ENCODE results near the gene ACOXL. TPM values are rescaled to one million over a fixed set of nuclear protein-coding genes. Genes with fewer than 3 reads are reported as not detected.

Gene ACOXL
- total and polyA plus RNA-seq, 2 donors (not counting 3 experiments of a cell fraction or from before 2014, with no cell fraction given), result not detected

DNA sequence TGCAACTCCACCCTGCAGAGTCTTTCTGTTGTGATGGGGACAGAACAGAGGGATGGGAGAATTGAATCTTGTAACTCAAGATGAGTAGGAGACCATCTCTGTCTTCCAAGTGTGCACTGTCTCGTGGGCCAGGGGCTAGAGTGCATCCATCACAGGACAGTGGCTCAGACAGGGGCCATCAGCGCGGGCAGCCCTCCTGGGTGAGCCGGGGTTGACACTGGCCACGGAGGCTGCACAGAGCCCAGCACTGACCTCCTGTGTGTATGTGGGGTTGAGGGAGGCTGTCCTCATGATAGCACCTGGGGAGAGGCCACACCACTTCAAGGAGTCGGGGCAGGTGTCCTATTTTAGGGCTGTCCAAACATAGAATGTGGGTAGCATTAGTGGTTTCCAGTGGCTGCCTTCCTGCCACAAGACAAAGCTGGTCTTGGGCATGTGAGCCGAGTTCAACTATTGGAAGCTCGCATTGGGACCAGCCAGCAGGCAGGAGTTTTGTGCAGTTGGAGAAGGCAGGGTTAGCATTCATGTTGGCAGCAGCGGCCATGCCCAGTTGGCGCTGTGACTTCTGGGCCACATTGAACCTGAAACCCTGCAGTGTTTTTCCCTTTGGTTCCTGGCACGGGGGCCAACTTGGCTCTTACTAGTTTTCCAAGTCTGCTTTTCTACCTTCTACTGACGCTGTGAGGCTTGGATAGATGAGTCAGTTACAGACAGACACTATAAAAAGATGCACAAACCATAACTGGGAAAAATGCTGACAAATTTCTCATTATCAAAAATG, 45.3 kb downstream of the ACOXL start:
- no peaks in the 10 kb centered on the region for H3K9me1 ChIP-seq (replicated peaks; ENCODE audit: control insufficient read depth, extremely low read depth, insufficient read depth, low read length)
- CTCF ChIA-PET, result interaction anchor here (1.0 kb wide), 1 partner anchor 23 kb away, joined by 3 read pairs; no protein-coding TSS in a partner anchor
- H3K27me3 ChIP-seq (ENCODE audit: control insufficient read depth in 2 of 2, insufficient read depth in 2 of 2, low read length in 2 of 2), result peaks cover 6 to 17% of the 10 kb centered on the region in 2 experiments
- H3K36me3 ChIP-seq (ENCODE audit: control insufficient read depth in 2 of 2, extremely low read depth in 1 of 2, insufficient read depth in 2 of 2, low read length in 2 of 2), result no peaks in the 10 kb centered on the region
- TF ChIP-seq, protein P1, sequence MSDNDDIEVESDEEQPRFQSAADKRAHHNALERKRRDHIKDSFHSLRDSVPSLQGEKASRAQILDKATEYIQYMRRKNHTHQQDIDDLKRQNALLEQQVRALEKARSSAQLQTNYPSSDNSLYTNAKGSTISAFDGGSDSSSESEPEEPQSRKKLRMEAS (IDR thresholded peaks at IDR 0.05; ENCODE audit: insufficient read depth, insufficient read length), result no peak
- no peak for TF ChIP-seq EZH2 (IDR thresholded peaks at IDR 0.05; ENCODE audit: borderline replicate concordance, low read depth, low read length, severe bottlenecking)
- no peak for TF ChIP-seq FOS (IDR thresholded peaks at IDR 0.05; ENCODE audit: borderline replicate concordance, insufficient read depth, low read length)
- TF ChIP-seq POLR2A (IDR thresholded peaks at IDR 0.05; ENCODE audit: low read depth, low read length), result no peak
- no peak for TF ChIP-seq JUN (IDR thresholded peaks at IDR 0.05; ENCODE audit: borderline replicate concordance, insufficient read depth, insufficient read length, low read depth)
- no peak for TF ChIP-seq POLR2AphosphoS5 (IDR thresholded peaks at IDR 0.05; ENCODE audit: insufficient read depth, low read depth, low read length)
- H3K9me3 ChIP-seq (replicated peaks; ENCODE audit: control insufficient read depth, insufficient read depth, low read length), result no peaks in the 10 kb centered on the region
- POLR2A ChIA-PET, result no interaction called here
- no peak overlapping the region for H3K4me3 ChIP-seq (replicated peaks in 1 of 3; ENCODE audit: insufficient read depth in 1 of 3, low read depth in 1 of 3, low read length in 3 of 3)
- no peak overlapping the region for H3K9ac ChIP-seq (replicated peaks; ENCODE audit: extremely low read depth, insufficient read depth, low read length)
- BruUV-seq (replicated peaks), result no TSS peak
- dilution Hi-C loops (cut with MboI; ENCODE audit: extremely low pct_ligation_motif_present, low sequenced_read_pairs) (no loop called here), intact Hi-C loops (cut with micrococcal nuclease) (no loop called here)
- DNase-seq (ENCODE audit: low read depth, low spot score) (no peak), FAIRE-seq (no peak)
- no peak overlapping the region for H3K4me2 ChIP-seq (ENCODE audit: insufficient read depth, low read length)
- no peaks in the 10 kb centered on the region for H3K79me2 ChIP-seq (ENCODE audit: control insufficient read depth, insufficient read depth, low read length)
- no peaks in the 10 kb centered on the region for H4K20me1 ChIP-seq (replicated peaks; ENCODE audit: control insufficient read depth, extremely low read depth, insufficient read depth, low read length)
- no peak overlapping the region for H2AFZ ChIP-seq (ENCODE audit: low read depth, low read length)
- H3K27ac ChIP-seq (ENCODE audit: insufficient read depth, low read depth, low read length), result no peak overlapping the region
- H3K4me1 ChIP-seq (ENCODE audit: control insufficient read depth, extremely low read depth, insufficient read depth, low read length), result no peaks in the 10 kb centered on the region

DNA sequence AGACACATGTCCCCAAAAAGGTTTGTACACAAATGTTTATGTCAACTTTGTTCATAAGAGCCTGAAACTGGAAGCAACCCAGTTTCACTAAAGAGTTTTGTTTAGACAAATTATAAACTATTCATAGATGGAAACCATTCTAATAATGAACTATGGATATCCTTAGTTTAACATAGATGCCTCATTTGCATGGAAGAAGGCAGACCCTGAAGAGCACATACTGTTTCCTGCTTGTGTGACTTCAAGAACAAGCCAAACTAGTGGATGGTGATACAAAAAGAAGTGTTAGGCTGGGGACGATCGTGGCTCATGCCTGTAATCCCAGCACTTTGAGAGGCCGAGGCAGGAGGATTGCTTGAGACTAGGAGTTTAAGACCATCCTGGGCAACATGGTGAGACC, 48.1 kb downstream of the ACOXL start:
- Histone ChIP-seq H3K4me3 (replicated peaks in 1 of 3; ENCODE audit: insufficient read depth in 1 of 3, low read depth in 1 of 3, low read length in 3 of 3) (no peak overlapping the region), H2AFZ (ENCODE audit: low read depth, low read length) (no peak overlapping the region), H3K27ac (ENCODE audit: insufficient read depth, low read depth, low read length) (no peak overlapping the region), H3K4me2 (ENCODE audit: insufficient read depth, low read length) (no peak overlapping the region), H3K36me3 (ENCODE audit: control insufficient read depth in 2 of 2, extremely low read depth in 1 of 2, insufficient read depth in 2 of 2, low read length in 2 of 2) (no peaks in the 10 kb centered on the region), H3K4me1 (ENCODE audit: control insufficient read depth, extremely low read depth, insufficient read depth, low read length) (no peaks in the 10 kb centered on the region), H3K9ac (replicated peaks; ENCODE audit: extremely low read depth, insufficient read depth, low read length) (no peak overlapping the region), H3K79me2 (ENCODE audit: control insufficient read depth, insufficient read depth, low read length) (no peaks in the 10 kb centered on the region), H3K9me1 (replicated peaks; ENCODE audit: control insufficient read depth, extremely low read depth, insufficient read depth, low read length) (no peaks in the 10 kb centered on the region), H4K20me1 (replicated peaks; ENCODE audit: control insufficient read depth, extremely low read depth, insufficient read depth, low read length) (no peaks in the 10 kb centered on the region), H3K27me3 (ENCODE audit: control insufficient read depth in 2 of 2, insufficient read depth in 2 of 2, low read length in 2 of 2) (peaks cover 8 to 15% of the 10 kb centered on the region in 2 experiments), H3K9me3 (replicated peaks; ENCODE audit: control insufficient read depth, insufficient read depth, low read length) (no peaks in the 10 kb centered on the region)
- no TSS peak for BruUV-seq (replicated peaks)
- TF ChIP-seq, protein P1 (IDR thresholded peaks at IDR 0.05; ENCODE audit: insufficient read depth, insufficient read length), result no peak
- TF ChIP-seq, protein P2, sequence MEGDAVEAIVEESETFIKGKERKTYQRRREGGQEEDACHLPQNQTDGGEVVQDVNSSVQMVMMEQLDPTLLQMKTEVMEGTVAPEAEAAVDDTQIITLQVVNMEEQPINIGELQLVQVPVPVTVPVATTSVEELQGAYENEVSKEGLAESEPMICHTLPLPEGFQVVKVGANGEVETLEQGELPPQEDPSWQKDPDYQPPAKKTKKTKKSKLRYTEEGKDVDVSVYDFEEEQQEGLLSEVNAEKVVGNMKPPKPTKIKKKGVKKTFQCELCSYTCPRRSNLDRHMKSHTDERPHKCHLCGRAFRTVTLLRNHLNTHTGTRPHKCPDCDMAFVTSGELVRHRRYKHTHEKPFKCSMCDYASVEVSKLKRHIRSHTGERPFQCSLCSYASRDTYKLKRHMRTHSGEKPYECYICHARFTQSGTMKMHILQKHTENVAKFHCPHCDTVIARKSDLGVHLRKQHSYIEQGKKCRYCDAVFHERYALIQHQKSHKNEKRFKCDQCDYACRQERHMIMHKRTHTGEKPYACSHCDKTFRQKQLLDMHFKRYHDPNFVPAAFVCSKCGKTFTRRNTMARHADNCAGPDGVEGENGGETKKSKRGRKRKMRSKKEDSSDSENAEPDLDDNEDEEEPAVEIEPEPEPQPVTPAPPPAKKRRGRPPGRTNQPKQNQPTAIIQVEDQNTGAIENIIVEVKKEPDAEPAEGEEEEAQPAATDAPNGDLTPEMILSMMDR (IDR thresholded peaks at IDR 0.05; ENCODE audit: extremely low read depth in 1 of 2, insufficient read depth in 1 of 2, low read depth in 1 of 2, low read length in 2 of 2), result no peak
- TF ChIP-seq JUN (IDR thresholded peaks at IDR 0.05; ENCODE audit: borderline replicate concordance, insufficient read depth, insufficient read length, low read depth), result no peak
- intact Hi-C loops (cut with micrococcal nuclease), result no loop called here
- POLR2A ChIA-PET, result no interaction called here
- no peak for DNase-seq (ENCODE audit: low read depth, low spot score)
- FAIRE-seq, result peak; percentile 91
- dilution Hi-C loops (cut with MboI; ENCODE audit: extremely low pct_ligation_motif_present, low sequenced_read_pairs), result no loop called here
- CTCF ChIA-PET, result interaction anchor here (0.7 to 1.1 kb wide), 2 partner anchors 10 to 25 kb away, joined by 3 to 4 read pairs; no protein-coding TSS in a partner anchor
